ENCODE data around the gene ASCL2. TPM values are rescaled to one million over a fixed set of nuclear protein-coding genes. Genes with fewer than 3 reads are reported as not detected.

The ASCL2 gene
- total and polyA plus RNA-seq, 8 donors, result 0.24 to 7.0 (median 0.95) TPM

DNA sequence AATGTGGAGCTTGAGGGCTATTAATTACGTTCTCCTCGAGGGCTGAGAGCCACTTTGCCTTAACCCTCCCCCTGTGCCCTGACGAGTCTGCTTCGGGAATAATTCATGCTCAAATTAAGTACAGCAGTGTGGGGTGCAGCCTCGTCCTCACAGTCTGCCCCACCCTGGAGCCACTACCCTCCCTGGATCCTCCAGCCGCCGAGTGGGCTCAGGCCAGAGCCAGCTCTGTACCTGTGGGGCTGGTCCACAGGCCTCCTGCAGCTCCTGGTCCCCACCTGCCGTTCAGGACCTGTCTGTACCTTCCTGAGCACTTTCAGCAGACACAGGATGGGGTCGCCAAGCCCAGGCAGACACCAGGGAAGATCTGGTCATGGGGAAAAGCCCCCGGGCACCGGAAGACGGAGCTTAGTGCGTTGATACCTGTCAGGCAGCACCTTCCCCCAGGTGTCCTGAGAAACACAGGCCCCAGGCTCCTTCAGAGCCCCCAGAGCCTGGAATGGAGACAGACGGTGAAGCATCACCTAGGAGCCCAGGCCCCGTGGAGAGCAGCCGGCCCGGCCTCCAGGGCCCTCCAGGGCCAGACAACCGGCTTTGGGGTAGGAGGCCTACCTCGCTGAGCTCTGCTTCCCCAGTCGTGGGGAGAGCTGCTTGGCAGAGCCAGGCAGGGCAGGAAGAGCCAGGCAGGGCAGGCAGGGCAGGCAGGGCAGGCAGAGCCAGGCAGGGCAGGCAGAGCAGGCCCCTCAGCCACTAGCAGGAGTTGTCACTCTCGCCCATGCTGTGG is 41.2 kb upstream of the ASCL2 start:
- ATAC-seq, result no peak
- no peaks in the 10 kb centered on the region for H3K9me3 ChIP-seq
- peaks cover 9 to 12% (median 9%) of the 10 kb centered on the region in 3 donors for H3K4me1 ChIP-seq
- H3K4me3 ChIP-seq, result no peak overlapping the region
- TF ChIP-seq, protein P1, sequence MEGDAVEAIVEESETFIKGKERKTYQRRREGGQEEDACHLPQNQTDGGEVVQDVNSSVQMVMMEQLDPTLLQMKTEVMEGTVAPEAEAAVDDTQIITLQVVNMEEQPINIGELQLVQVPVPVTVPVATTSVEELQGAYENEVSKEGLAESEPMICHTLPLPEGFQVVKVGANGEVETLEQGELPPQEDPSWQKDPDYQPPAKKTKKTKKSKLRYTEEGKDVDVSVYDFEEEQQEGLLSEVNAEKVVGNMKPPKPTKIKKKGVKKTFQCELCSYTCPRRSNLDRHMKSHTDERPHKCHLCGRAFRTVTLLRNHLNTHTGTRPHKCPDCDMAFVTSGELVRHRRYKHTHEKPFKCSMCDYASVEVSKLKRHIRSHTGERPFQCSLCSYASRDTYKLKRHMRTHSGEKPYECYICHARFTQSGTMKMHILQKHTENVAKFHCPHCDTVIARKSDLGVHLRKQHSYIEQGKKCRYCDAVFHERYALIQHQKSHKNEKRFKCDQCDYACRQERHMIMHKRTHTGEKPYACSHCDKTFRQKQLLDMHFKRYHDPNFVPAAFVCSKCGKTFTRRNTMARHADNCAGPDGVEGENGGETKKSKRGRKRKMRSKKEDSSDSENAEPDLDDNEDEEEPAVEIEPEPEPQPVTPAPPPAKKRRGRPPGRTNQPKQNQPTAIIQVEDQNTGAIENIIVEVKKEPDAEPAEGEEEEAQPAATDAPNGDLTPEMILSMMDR (IDR thresholded peaks at IDR 0.05), result no peak
- intact Hi-C loops (cut with DNase I), result no loop called here
- H3K36me3 ChIP-seq, result no peaks in the 10 kb centered on the region
- WGBS, 2 donors, result 68 to 82% methylated on average over 21 of the region's 21 CpGs
- FAIRE-seq, result no peak
- peak in 1 of 6 donors; percentile 67 for DNase-seq
- H3K27ac ChIP-seq, result no peak overlapping the region
- H3K27me3 ChIP-seq, result no peaks in the 10 kb centered on the region

DNA sequence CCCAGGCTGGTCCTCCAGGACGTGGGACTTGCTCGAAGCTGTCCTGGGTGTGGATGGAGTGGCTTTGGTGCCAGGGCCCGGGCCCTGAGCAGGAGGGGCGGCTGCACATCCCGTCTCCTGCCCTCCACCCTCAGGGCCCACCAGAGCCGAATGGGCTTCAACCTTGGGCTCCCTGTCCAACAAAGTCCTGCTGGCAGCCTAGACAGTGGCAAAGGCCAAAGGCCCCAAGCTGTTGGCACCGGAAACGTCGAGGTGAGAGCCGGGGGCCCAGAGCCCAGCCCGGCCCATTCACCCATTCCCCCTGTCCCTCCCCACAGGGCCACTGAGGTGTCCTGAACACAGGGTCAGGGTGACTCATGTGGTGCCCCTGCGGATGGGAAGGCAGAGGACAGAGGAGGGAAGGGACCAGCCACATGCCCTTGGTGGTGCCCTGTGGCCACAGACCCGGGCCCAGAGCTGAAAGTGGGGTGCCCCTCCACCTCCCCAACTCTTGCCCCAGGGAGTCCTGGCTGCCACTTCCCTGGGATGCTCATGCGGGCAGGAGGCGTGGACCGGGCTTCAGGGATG is 40.5 kb upstream of the ASCL2 start:
- WGBS, 2 donors, result 60 to 77% methylated on average over 16 of the region's 16 CpGs
- peaks cover 9 to 12% (median 9%) of the 10 kb centered on the region in 3 donors for H3K4me1 ChIP-seq
- DNase-seq (peak in 2 of 6 donors; percentile 11 to 59), ATAC-seq (no peak), FAIRE-seq (no peak)
- TF ChIP-seq, protein P1 (IDR thresholded peaks at IDR 0.05), result no peak
- no peak overlapping the region for H3K4me3 ChIP-seq
- intact Hi-C loops (cut with DNase I), result no loop called here
- no peaks in the 10 kb centered on the region for H3K9me3 ChIP-seq
- no peak overlapping the region for H3K27ac ChIP-seq
- no peaks in the 10 kb centered on the region for H3K36me3 ChIP-seq
- H3K27me3 ChIP-seq, result no peaks in the 10 kb centered on the region

DNA sequence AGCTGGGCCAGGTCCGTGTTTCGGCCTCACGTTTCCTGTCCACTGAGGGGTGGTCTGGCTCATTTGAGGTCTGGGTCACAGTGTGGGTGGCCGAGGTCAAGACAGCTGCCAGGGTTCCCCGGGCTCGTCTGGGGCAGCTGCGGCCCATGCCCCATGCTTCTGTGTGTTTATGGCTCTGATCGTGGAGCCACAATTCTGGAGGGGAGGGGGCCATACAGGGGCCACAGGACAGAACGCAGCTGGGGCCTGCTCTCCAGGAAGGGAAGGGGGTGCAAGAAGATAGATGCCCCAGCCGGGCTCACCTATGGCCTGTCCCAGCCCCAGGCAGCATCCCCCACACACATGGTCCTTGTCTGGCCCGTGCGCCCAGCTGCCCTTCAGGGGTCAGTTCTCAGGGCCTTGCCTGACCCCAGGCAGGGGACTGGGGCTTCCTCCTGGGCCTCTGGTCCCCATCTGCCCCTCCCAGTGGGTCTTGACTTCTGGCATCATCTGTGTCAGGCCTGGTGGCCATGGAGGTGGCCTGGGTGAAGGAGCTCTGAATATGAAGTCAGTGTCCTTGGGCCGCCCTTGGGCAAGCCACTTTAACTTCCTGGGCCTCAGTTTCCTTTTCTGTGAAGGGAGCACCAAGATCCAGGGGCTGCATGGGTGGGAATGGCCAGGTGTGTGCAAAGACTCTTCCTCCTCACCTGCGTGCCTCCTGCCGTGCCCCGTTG is 39.8 kb upstream of the ASCL2 start:
- FAIRE-seq (no peak), DNase-seq (peak in 2 of 6 donors; percentile 11 to 62), ATAC-seq (no peak)
- no peak overlapping the region for H3K4me3 ChIP-seq
- no peak overlapping the region for H3K27ac ChIP-seq
- H3K4me1 ChIP-seq, result peaks cover 9 to 13% (median 9%) of the 10 kb centered on the region in 3 donors
- H3K27me3 ChIP-seq, result no peaks in the 10 kb centered on the region
- no peaks in the 10 kb centered on the region for H3K36me3 ChIP-seq
- intact Hi-C loops (cut with DNase I), result no loop called here
- H3K9me3 ChIP-seq, result no peaks in the 10 kb centered on the region
- TF ChIP-seq, protein P1 (IDR thresholded peaks at IDR 0.05), result no peak
- WGBS, 2 donors, result 55 to 75% methylated on average over 15 to 16 of the region's 16 CpGs

DNA sequence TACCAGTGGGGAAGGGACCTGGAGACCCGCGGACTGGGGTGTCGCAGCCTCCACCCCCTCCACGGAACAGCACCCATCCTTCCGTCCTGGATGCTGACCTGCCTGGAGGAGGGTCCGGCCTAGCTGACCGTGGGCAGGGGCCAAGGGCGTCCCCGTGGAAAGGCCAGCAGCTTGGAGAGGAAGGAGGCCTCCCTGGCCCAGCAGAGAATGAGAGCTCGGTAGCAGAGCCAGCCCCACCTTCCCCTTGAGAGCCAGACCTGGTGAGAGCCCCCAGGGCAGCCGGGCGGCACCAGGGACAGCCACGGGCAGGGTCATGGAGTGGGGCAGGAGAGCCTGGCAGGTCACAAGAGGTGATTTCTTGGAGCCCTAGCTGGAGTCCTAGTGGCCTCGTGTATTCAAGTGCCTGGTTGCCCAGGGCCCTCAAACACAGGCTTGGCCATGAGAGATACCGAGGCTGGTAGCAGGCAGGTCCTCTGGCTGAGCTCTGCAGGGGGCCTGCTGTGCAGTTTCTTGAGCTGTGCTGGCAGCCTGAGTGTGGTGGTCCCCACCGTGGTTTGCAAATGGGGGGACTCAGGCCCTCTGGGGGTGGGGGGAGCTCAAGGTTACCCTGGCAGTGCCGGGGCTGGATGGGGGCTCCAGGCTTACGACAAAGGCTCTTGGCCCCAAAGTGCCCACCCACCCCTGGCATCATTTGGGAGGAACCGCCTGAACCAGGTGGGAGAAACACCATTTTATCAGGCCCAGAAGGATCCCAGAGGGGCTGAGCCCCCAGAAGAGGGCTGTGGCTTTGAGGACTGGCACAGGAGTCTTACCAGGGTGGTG is 39.1 kb upstream of the ASCL2 start:
- ATAC-seq, result no peak
- TF ChIP-seq, protein P1 (IDR thresholded peaks at IDR 0.05), result no peak
- Histone ChIP-seq H3K9me3 (no peaks in the 10 kb centered on the region), H3K27ac (no peak overlapping the region), H3K36me3 (no peaks in the 10 kb centered on the region), H3K4me3 (no peak overlapping the region), H3K27me3 (no peaks in the 10 kb centered on the region), H3K4me1 (peaks cover 5 to 10% (median 6%) of the 10 kb centered on the region in 3 donors)
- FAIRE-seq, result no peak
- 55 to 75% methylated on average over 19 of the region's 19 CpGs for WGBS, 2 donors
- intact Hi-C loops (cut with DNase I), result loop anchor here (5.0 to 10.0 kb wide), 3 partner anchors 108 to 585 kb away; no protein-coding TSS in a partner anchor
- peak in 3 of 6 donors; percentile 11 to 63 (median 56) for DNase-seq

Data from pancreas (tissue), 10 donors.